ENCODE measurements around the gene ELP4.

The ELP4 gene

GRCh38 chr11:31651822-31652221 is 142.3 kb downstream of the ELP4 start:
- Mint-ChIP-seq H3K4me3 (no peak overlapping the region), H3K36me3 (ENCODE audit: low read depth) (no peaks in the 10 kb centered on the region), H3K9me3 (no peaks in the 10 kb centered on the region), H3K4me1 (peaks cover 10% of the 10 kb centered on the region), H3K27ac (no peak overlapping the region), H3K27me3 (ENCODE audit: low read depth, poor library complexity) (no peaks in the 10 kb centered on the region)
- no peak for TF ChIP-seq CTCF (IDR thresholded peaks at IDR 0.05)
- DNase-seq, result no peak

- Mint-ChIP-seq H3K27me3 (ENCODE audit: low read depth, poor library complexity) (no peaks in the 10 kb centered on the region), H3K27ac (no peak overlapping the region), H3K4me3 (no peak overlapping the region), H3K9me3 (no peaks in the 10 kb centered on the region), H3K4me1 (peaks cover 10% of the 10 kb centered on the region), H3K36me3 (ENCODE audit: low read depth) (no peaks in the 10 kb centered on the region)
- DNase-seq, result no peak
- no peak for TF ChIP-seq CTCF (IDR thresholded peaks at IDR 0.05)
Observed at GRCh38 chr11:31652528-31652927, 143.0 kb downstream of the ELP4 start.

- no peak for DNase-seq
- no peaks in the 10 kb centered on the region for H3K9me3 Mint-ChIP-seq
- H3K27me3 Mint-ChIP-seq (ENCODE audit: low read depth, poor library complexity), result no peaks in the 10 kb centered on the region
- TF ChIP-seq CTCF (IDR thresholded peaks at IDR 0.05), result no peak
- H3K4me1 Mint-ChIP-seq, result peaks cover 8% of the 10 kb centered on the region
- H3K36me3 Mint-ChIP-seq (ENCODE audit: low read depth), result no peaks in the 10 kb centered on the region
- no peak overlapping the region for H3K4me3 Mint-ChIP-seq
- no peak overlapping the region for H3K27ac Mint-ChIP-seq
Observed at GRCh38 chr11:31655483-31655882, 145.9 kb downstream of the ELP4 start.

GRCh38 chr11:31656051-31656450 is 146.5 kb downstream of the ELP4 start:
- no peak for TF ChIP-seq CTCF (IDR thresholded peaks at IDR 0.05)
- Mint-ChIP-seq H3K4me3 (no peak overlapping the region), H3K27me3 (ENCODE audit: low read depth, poor library complexity) (no peaks in the 10 kb centered on the region), H3K9me3 (no peaks in the 10 kb centered on the region), H3K4me1 (peaks cover 3% of the 10 kb centered on the region), H3K27ac (no peak overlapping the region), H3K36me3 (ENCODE audit: low read depth) (no peaks in the 10 kb centered on the region)
- DNase-seq, result no peak

GRCh38 chr11:31657091-31657490 is 147.5 kb downstream of the ELP4 start:
- Mint-ChIP-seq H3K4me3 (no peak overlapping the region), H3K36me3 (ENCODE audit: low read depth) (no peaks in the 10 kb centered on the region), H3K27me3 (ENCODE audit: low read depth, poor library complexity) (no peaks in the 10 kb centered on the region), H3K9me3 (no peaks in the 10 kb centered on the region), H3K27ac (no peak overlapping the region), H3K4me1 (no peaks in the 10 kb centered on the region)
- no peak for TF ChIP-seq CTCF (IDR thresholded peaks at IDR 0.05)
- DNase-seq, result no peak

GRCh38 chr11:31664129-31664528 is 154.6 kb downstream of the ELP4 start:
- Mint-ChIP-seq H3K36me3 (ENCODE audit: low read depth) (no peaks in the 10 kb centered on the region), H3K27me3 (ENCODE audit: low read depth, poor library complexity) (no peaks in the 10 kb centered on the region), H3K9me3 (no peaks in the 10 kb centered on the region), H3K4me3 (no peak overlapping the region), H3K27ac (no peak overlapping the region), H3K4me1 (no peaks in the 10 kb centered on the region)
- DNase-seq, result no peak
- no peak for TF ChIP-seq CTCF (IDR thresholded peaks at IDR 0.05)
